ENCODE results near the gene POU2F1.

- TF ChIP-seq, protein P1, sequence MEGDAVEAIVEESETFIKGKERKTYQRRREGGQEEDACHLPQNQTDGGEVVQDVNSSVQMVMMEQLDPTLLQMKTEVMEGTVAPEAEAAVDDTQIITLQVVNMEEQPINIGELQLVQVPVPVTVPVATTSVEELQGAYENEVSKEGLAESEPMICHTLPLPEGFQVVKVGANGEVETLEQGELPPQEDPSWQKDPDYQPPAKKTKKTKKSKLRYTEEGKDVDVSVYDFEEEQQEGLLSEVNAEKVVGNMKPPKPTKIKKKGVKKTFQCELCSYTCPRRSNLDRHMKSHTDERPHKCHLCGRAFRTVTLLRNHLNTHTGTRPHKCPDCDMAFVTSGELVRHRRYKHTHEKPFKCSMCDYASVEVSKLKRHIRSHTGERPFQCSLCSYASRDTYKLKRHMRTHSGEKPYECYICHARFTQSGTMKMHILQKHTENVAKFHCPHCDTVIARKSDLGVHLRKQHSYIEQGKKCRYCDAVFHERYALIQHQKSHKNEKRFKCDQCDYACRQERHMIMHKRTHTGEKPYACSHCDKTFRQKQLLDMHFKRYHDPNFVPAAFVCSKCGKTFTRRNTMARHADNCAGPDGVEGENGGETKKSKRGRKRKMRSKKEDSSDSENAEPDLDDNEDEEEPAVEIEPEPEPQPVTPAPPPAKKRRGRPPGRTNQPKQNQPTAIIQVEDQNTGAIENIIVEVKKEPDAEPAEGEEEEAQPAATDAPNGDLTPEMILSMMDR (IDR thresholded peaks at IDR 0.05), result no peak
- no peak for TF ChIP-seq EP300 (IDR thresholded peaks at IDR 0.05)
- TF ChIP-seq POLR2A (IDR thresholded peaks at IDR 0.05), result no peak
- TF ChIP-seq POLR2AphosphoS5 (IDR thresholded peaks at IDR 0.05), result no peak
These were observed 206.0 kb downstream of the POU2F1 start for GRCh38 chr1:167426716-167427115.

Measured in sigmoid colon (tissue), 4 donors.